Embryonic facial prominence (tissue), 1 donor: ENCODE data around the gene FAM219A.

Experiments used
- DNase-seq: peaks from one replicate; pipeline ENCODE4 v3.0.0-alpha.2; 2016; ENCODE audit errors: extremely low spot score

The FAM219A gene

GRCh38 chr9:34349324-34349723 lies 109.0 kb downstream of the FAM219A start:
- no peak for DNase-seq
